K562 (cell line): ENCODE results near the gene BAZ2A. TPM values are rescaled to one million over a fixed set of nuclear protein-coding genes. Genes with fewer than 3 reads are reported as not detected.

Source experiments
- ATAC-seq: fragments of 200-7000 bp; cut with Tn5 transposase; 3 replicates; pipeline ENCODE4 v1.9.1; 2020; ENCODE audit warnings: moderate library complexity
- BruUV-seq: library from RNA; stranded (reverse); fragments of 400-500 nt; replicated peaks from 2 replicates; lab custom pipeline; 2021; lab: Mats Ljungman, UMichigan
- CTCF ChIA-PET: fragments of 300-600 bp; formaldehyde crosslinking; extraction: SDS; loops from one replicate; lab custom pipeline; 2021; ENCODE audit warnings: low intra/inter-chr PET ratio; lab: Yijun Ruan, JAX
- POLR2A ChIA-PET: fragments of 300-600, 350-650 bp; sonication (Branson Sonifier 250); formaldehyde crosslinking; extraction: SDS; loops from one replicate; lab custom pipeline; 2021; ENCODE audit warnings: antibody characterized with exemption, inconsistent platforms; lab: Yijun Ruan, JAX
- DNase-seq, 4 experiments: peaks; one replicate each; pipeline versions ENCODE4 v3.0.0 to v3.0.0-alpha.2; 2011 to 2018; ENCODE audit warnings: low spot score in 3 of 4, mixed read lengths in 3 of 4; ENCODE audit errors: extremely low read depth in 1 of 4
- FAIRE-seq: peaks from 2 replicates; lab custom pipeline; 2011; peaks lifted over from hg19 to GRCh38; lab: Jason Lieb, UNC
- H2AFZ ChIP-seq: 2 replicates; pipeline ENCODE4 v1.6.0; 2011; ENCODE audit warnings: low read depth, low read length, control low read depth, inconsistent platforms
- H3K27ac ChIP-seq: fragments of 200-600 bp; 3 replicates; pipeline ENCODE4 v1.8.0; 2011; ENCODE audit warnings: low read depth, mild to moderate bottlenecking, control low read depth, inconsistent platforms, low read length, moderate library complexity, mixed read lengths; ENCODE audit errors: extremely low read depth
- H3K27me3 ChIP-seq, 2 experiments: fragments of 300-600 bp in 1 of 2; 2 replicates in 1 of 2; 3 replicates in 1 of 2; pipeline versions ENCODE4 v1.6.0 to v1.8.0; 2011; ENCODE audit warnings: inconsistent platforms in 2 of 2, low read length in 2 of 2, mild to moderate bottlenecking in 1 of 2, mixed read lengths in 1 of 2, moderate library complexity in 1 of 2; ENCODE audit not compliant: control insufficient read depth in 2 of 2, insufficient read depth in 2 of 2
- H3K36me3 ChIP-seq: fragments of 300-600 bp; 3 replicates; pipeline ENCODE4 v1.8.0; 2011; ENCODE audit warnings: mild to moderate bottlenecking, low read length, inconsistent platforms; ENCODE audit not compliant: control insufficient read depth, insufficient read depth
- H3K4me1 ChIP-seq, 2 experiments: fragments of 200-600 bp in 1 of 2; replicated peaks in 1 of 2; 2 replicates in 1 of 2; 3 replicates in 1 of 2; pipeline versions ENCODE4 v1.5.1 to v1.8.0; 2011; ENCODE audit warnings: inconsistent platforms in 2 of 2, low read length in 2 of 2, mild to moderate bottlenecking in 1 of 2, mixed read lengths in 1 of 2, moderate library complexity in 1 of 2; ENCODE audit not compliant: control insufficient read depth in 2 of 2, insufficient read depth in 2 of 2
- H3K4me2 ChIP-seq: 2 replicates; pipeline ENCODE4 v1.6.1; 2011; ENCODE audit warnings: low read length, control low read depth, inconsistent platforms, mixed read lengths; ENCODE audit not compliant: insufficient read depth
- H3K4me3 ChIP-seq: fragments of 200-600 bp; sonication (generic), shearing (Covaris generic); 2 replicates; pipeline ENCODE4 v1.5.1; 2016; ENCODE audit warnings: control low read depth, inconsistent platforms
- H3K79me2 ChIP-seq: fragments of 200-600 bp; 3 replicates; pipeline ENCODE4 v1.8.0; 2011; ENCODE audit warnings: low read length, inconsistent platforms; ENCODE audit not compliant: control insufficient read depth, insufficient read depth
- H3K9ac ChIP-seq, 2 experiments: 2 replicates each; pipeline versions ENCODE4 v1.6.0 to v1.6.1; 2011; ENCODE audit warnings: low read depth in 2 of 2, low read length in 2 of 2, control low read depth in 1 of 2, inconsistent platforms in 1 of 2, mild to moderate bottlenecking in 1 of 2, mixed read lengths in 1 of 2; ENCODE audit not compliant: insufficient read depth in 1 of 2
- H3K9me1 ChIP-seq: one replicate; pipeline ENCODE4 v1.6.0; 2011; ENCODE audit warnings: inconsistent platforms, mild to moderate bottlenecking, low read length, moderate library complexity; ENCODE audit not compliant: control insufficient read depth, insufficient read depth
- H3K9me3 ChIP-seq: replicated peaks from 2 replicates; pipeline ENCODE4 v1.5.1; 2011; ENCODE audit warnings: low read depth, low read length, inconsistent platforms; ENCODE audit not compliant: control insufficient read depth, insufficient read depth
- H4K20me1 ChIP-seq: replicated peaks from 2 replicates; pipeline ENCODE4 v1.6.1; 2011; ENCODE audit warnings: low read length, inconsistent platforms, mixed read lengths; ENCODE audit not compliant: control insufficient read depth, insufficient read depth
- ARNT ChIP-seq, 2 experiments: fragments of 450-650 bp; IDR thresholded peaks; 2 replicates each; pipeline ENCODE4 v1.6.1; 2016; ENCODE audit warnings: mild to moderate bottlenecking in 1 of 2
- CREBBP ChIP-seq: IDR thresholded peaks from one replicate; pipeline ENCODE4 v1.6.1; 2012; ENCODE audit warnings: low read depth, mild to moderate bottlenecking, control low read depth, inconsistent platforms, low read length
- ELF1 ChIP-seq: fragments of 200-800 bp; sonication (Bioruptor generic); IDR thresholded peaks from 2 replicates; pipeline ENCODE4 v1.6.1; 2016; ENCODE audit warnings: missing genetic modification characterization, missing compliant biosample characterization
- ETV5 ChIP-seq: sonication (generic); formaldehyde crosslinking; IDR thresholded peaks from 2 replicates; pipeline ENCODE4 v1.4.0; 2020; ENCODE audit warnings: low read depth, mild to moderate bottlenecking, missing genetic modification reagents
- SIN3A ChIP-seq, 2 experiments: fragments of 150-350 bp in 1 of 2; IDR thresholded peaks; 2 replicates each; pipeline ENCODE4 v1.6.1; 2011 to 2016; ENCODE audit warnings: borderline replicate concordance in 2 of 2, low read depth in 2 of 2, low read length in 2 of 2, mild to moderate bottlenecking in 2 of 2, moderate library complexity in 2 of 2; ENCODE audit not compliant: control insufficient read depth in 1 of 2
- SIN3B ChIP-seq: fragments of 450-650 bp; IDR thresholded peaks from 2 replicates; pipeline ENCODE4 v1.6.1; 2017; ENCODE audit warnings: low read depth, mild to moderate bottlenecking, moderate library complexity
- ZNF551 ChIP-seq: fragments of 250-450 bp; sonication (Bioruptor Pico); IDR thresholded peaks from 2 replicates; pipeline ENCODE4 v1.5.0; 2021; ENCODE audit warnings: mild to moderate bottlenecking, moderate library complexity
- whole genome bisulfite sequencing: fragments of 100-300 bp; shearing (Covaris generic); methylation state at CpG from one replicate; pipeline ENCODE4 v1.1.6; 2016; ENCODE audit warnings: low coverage, mixed read lengths; ENCODE audit not compliant: insufficient coverage; ENCODE audit errors: missing lambda C conversion rate; 5-methylcytosine and 5-hydroxymethylcytosine counted together
- in situ Hi-C: fragments of 300-500 bp; cut with MboI; formaldehyde crosslinking; loops from 4 replicates; pipeline ENCODE4 v1.15.0; 2018; ENCODE audit warnings: inconsistent platforms, mixed read lengths
- intact Hi-C: fragments of 100-400 bp; cut with micrococcal nuclease; formaldehyde crosslinking; loops from 2 replicates; pipeline ENCODE4 v1.14.2; 2022
- polyA plus RNA-seq, 8 experiments: library from polyadenylated mRNA; depleted of rRNA in 4 of 8; stranded (reverse) in 5 of 8; unstranded in 3 of 8; fragments of >200 nt; fragmentation: Nextera tagmentation in 2 of 8; fragmentation: Illumina TruSeq in 1 of 8; extraction: Ambion mirVana in 2 of 8; extraction: Trizol in 1 of 8; gene quantifications; 2 replicates each; pipeline versions ENCODE4 v1.2.1 to v1.2.3, GENCODE V29; 2011 to 2014; ENCODE audit warnings: inconsistent platforms in 1 of 8, missing spikeins in 1 of 8
- total RNA-seq, 7 experiments: library from RNA; depleted of rRNA in 6 of 7; stranded (reverse); fragments of >200 nt in 6 of 7; fragmentation: Illumina TruSeq in 2 of 7; extraction: Trizol in 2 of 7; gene quantifications; 2 replicates each; pipeline versions ENCODE4 v1.2.1 to v1.2.3, GENCODE V29; 2011 to 2021; ENCODE audit warnings: low replicate concordance in 1 of 7
- TF ChIP-seq, protein P1 (sequence below): fragments of 450-650 bp; formaldehyde crosslinking; IDR thresholded peaks from 2 replicates; pipeline ENCODE4 v1.4.0; 2022; ENCODE audit warnings: missing genetic modification characterization
- TF ChIP-seq, protein P2 (sequence below): fragments of 450-650 bp; IDR thresholded peaks from 2 replicates; pipeline ENCODE4 v1.6.1; 2016; ENCODE audit warnings: low read depth
- TF ChIP-seq, protein P3 (sequence below): fragments of 250-450 bp; sonication (Bioruptor Pico); IDR thresholded peaks from 2 replicates; pipeline ENCODE4 v1.8.0; 2021; ENCODE audit warnings: borderline replicate concordance, mild to moderate bottlenecking, moderate library complexity; ENCODE audit not compliant: poor library complexity, severe bottlenecking

Gene BAZ2A
- total and polyA plus RNA-seq, 9 of the 15 experiments (the other 6 are each of a cell fraction or from before 2014, with no cell fraction given): 4.5 to 86.4 (median 26.2) TPM

DNA sequence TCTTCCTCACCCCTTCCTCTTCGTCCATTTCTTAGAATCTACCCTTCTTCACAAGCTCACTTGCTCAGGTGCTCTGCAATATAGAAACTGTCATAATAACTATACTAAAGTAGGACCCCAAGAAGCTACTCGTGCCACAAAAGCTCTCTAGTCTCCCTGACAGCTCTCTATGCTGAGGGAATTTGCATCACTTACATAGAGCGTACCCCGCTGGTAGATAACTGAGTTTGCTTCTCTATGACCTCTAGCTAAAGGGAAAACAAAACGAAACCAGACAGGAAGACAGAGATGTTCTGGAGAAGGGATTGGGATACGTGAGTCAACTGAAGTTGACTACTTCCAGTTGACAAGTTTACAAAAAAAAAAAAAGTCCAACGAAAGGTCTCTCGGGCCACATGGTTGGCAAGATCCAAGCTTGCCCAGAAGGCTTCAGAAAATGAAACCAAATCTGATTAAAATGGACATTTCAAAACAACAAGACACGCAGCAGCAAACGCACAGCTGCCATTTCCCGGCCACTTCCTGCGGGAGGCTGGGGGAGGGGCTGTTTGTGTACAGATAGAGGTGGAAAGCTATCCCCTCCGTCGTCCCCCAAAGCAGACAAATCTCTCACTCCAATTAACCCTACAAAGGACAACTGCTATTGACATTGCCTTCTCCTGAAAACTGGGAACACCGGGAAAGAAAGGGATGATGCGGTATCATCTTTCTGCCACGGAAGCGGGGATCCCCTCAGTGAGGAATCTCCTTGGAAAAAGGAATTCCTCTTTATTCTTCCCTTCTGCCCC, 1.3 kb downstream of the BAZ2A start:
- 2% methylated on average over 18 of the region's 18 CpGs for WGBS
- Histone ChIP-seq H3K9ac (peak overlapping the region; percentile 90 to 96), H3K4me2 (peak overlapping the region; percentile 98), H2AFZ (peak overlapping the region; percentile 19; the same call in 1 of the 2 replicates), H3K9me1 (peaks cover 2% of the 10 kb centered on the region), H3K27me3 (no peaks in the 10 kb centered on the region), H3K9me3 (no peaks in the 10 kb centered on the region), H3K4me1 (peaks cover 29 to 49% of the 10 kb centered on the region in 2 experiments), H3K27ac (peak overlapping the region; percentile 89), H4K20me1 (0 out of 2 replicates have a peak, but pooled peaks cover 9% of the 10 kb centered on the region), H3K4me3 (peak overlapping the region; percentile 100), H3K79me2 (peaks cover 96% of the 10 kb centered on the region), H3K36me3 (peaks cover 46% of the 10 kb centered on the region)
- ATAC-seq: peak; percentile 11; the same call in 1 of the 3 replicates
- no peak for FAIRE-seq
- in situ Hi-C loops (no loop called here), intact Hi-C loops (no loop called here)
- DNase-seq: peak in 3 of 4 experiments; percentile 18 to 66 (median 47)
- TSS peak; percentile 43 for BruUV-seq
- ChIA-PET POLR2A (interaction anchor here (0.6 to 1.7 kb wide), 8 partner anchors 8 to 504 kb away, joined by 3 to 9 read pairs (median 4); partner anchors contain the start of genes NACA and PTGES3), CTCF (interaction anchor here (0.7 kb wide), 1 partner anchor 370 kb away, joined by 4 read pairs; no protein-coding TSS in a partner anchor)
- TF ChIP-seq, protein P1, sequence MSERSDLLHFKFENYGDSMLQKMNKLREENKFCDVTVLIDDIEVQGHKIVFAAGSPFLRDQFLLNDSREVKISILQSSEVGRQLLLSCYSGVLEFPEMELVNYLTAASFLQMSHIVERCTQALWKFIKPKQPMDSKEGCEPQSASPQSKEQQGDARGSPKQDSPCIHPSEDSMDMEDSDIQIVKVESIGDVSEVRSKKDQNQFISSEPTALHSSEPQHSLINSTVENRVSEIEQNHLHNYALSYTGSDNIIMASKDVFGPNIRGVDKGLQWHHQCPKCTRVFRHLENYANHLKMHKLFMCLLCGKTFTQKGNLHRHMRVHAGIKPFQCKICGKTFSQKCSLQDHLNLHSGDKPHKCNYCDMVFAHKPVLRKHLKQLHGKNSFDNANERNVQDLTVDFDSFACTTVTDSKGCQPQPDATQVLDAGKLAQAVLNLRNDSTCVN: no peak
- TF ChIP-seq CREBBP (no peak), ETV5 (peak; percentile 42; the same call in 1 of the 2 replicates), SIN3B (no peak), ELF1 (tag) (peak; percentile 58; the same call in 1 of the 2 replicates), ZNF551 (no peak), SIN3A (IDR thresholded peaks at IDR 0.05; ENCODE audit: borderline replicate concordance in 2 of 2, control insufficient read depth in 1 of 2, low read depth in 2 of 2, low read length in 2 of 2) (peak in 1 of 2 experiments; percentile 86; a peak in 1 of 4 replicates), ARNT (IDR thresholded peaks at IDR 0.05) (no peak)
- TF ChIP-seq, protein P2, sequence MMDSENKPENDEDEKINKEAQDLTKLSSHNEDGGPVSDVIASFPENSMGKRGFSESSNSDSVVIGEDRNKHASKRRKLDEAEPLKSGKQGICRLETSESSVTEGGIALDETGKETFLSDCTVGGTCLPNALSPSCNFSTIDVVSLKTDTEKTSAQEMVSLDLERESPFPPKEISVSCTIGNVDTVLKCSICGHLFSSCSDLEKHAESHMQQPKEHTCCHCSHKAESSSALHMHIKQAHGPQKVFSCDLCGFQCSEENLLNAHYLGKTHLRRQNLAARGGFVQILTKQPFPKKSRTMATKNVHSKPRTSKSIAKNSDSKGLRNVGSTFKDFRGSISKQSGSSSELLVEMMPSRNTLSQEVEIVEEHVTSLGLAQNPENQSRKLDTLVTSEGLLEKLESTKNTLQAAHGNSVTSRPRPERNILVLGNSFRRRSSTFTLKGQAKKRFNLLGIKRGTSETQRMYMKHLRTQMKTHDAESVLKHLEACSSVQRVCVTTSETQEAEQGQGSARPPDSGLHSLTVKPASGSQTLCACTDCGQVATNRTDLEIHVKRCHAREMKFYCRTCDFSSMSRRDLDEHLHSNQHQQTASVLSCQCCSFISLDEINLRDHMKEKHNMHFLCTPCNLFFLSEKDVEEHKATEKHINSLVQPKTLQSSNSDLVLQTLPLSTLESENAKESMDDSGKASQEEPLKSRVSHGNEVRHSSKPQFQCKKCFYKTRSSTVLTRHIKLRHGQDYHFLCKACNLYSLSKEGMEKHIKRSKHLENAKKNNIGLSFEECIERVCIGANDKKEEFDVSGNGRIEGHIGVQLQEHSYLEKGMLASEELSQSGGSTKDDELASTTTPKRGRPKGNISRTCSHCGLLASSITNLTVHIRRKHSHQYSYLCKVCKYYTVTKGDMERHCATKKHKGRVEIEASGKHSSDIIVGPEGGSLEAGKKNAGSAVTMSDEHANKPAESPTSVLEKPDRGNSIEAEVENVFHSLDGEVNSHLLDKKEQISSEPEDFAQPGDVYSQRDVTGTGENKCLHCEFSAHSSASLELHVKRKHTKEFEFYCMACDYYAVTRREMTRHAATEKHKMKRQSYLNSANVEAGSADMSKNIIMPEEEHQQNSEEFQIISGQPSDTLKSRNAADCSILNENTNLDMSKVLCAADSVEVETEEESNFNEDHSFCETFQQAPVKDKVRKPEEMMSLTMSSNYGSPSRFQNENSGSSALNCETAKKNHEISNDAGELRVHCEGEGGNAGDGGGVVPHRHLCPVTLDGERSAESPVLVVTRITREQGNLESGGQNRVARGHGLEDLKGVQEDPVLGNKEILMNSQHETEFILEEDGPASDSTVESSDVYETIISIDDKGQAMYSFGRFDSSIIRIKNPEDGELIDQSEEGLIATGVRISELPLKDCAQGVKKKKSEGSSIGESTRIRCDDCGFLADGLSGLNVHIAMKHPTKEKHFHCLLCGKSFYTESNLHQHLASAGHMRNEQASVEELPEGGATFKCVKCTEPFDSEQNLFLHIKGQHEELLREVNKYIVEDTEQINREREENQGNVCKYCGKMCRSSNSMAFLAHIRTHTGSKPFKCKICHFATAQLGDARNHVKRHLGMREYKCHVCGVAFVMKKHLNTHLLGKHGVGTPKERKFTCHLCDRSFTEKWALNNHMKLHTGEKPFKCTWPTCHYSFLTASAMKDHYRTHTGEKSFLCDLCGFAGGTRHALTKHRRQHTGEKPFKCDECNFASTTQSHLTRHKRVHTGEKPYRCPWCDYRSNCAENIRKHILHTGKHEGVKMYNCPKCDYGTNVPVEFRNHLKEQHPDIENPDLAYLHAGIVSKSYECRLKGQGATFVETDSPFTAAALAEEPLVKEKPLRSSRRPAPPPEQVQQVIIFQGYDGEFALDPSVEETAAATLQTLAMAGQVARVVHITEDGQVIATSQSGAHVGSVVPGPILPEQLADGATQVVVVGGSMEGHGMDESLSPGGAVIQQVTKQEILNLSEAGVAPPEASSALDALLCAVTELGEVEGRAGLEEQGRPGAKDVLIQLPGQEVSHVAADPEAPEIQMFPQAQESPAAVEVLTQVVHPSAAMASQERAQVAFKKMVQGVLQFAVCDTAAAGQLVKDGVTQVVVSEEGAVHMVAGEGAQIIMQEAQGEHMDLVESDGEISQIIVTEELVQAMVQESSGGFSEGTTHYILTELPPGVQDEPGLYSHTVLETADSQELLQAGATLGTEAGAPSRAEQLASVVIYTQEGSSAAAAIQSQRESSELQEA: no peak
- TF ChIP-seq, protein P3, sequence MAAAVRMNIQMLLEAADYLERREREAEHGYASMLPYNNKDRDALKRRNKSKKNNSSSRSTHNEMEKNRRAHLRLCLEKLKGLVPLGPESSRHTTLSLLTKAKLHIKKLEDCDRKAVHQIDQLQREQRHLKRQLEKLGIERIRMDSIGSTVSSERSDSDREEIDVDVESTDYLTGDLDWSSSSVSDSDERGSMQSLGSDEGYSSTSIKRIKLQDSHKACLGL (CRISPR knock-in tag): no peak
